GM12892 (cell line): ENCODE measurements around the gene MELK.

Experiments used
- POLR2A ChIP-seq: IDR thresholded peaks from 2 replicates; pipeline ENCODE4 v1.6.1; 2011; ENCODE audit warnings: low read depth, low read length, control low read depth
- POLR2AphosphoS5 ChIP-seq: IDR thresholded peaks from 2 replicates; pipeline ENCODE4 v1.6.1; 2011; ENCODE audit warnings: low read depth, low read length, control low read depth
- TAF1 ChIP-seq: IDR thresholded peaks from 2 replicates; pipeline ENCODE4 v1.6.1; 2011; ENCODE audit warnings: low read depth, mild to moderate bottlenecking, control low read depth, low read length, borderline replicate concordance

DNA sequence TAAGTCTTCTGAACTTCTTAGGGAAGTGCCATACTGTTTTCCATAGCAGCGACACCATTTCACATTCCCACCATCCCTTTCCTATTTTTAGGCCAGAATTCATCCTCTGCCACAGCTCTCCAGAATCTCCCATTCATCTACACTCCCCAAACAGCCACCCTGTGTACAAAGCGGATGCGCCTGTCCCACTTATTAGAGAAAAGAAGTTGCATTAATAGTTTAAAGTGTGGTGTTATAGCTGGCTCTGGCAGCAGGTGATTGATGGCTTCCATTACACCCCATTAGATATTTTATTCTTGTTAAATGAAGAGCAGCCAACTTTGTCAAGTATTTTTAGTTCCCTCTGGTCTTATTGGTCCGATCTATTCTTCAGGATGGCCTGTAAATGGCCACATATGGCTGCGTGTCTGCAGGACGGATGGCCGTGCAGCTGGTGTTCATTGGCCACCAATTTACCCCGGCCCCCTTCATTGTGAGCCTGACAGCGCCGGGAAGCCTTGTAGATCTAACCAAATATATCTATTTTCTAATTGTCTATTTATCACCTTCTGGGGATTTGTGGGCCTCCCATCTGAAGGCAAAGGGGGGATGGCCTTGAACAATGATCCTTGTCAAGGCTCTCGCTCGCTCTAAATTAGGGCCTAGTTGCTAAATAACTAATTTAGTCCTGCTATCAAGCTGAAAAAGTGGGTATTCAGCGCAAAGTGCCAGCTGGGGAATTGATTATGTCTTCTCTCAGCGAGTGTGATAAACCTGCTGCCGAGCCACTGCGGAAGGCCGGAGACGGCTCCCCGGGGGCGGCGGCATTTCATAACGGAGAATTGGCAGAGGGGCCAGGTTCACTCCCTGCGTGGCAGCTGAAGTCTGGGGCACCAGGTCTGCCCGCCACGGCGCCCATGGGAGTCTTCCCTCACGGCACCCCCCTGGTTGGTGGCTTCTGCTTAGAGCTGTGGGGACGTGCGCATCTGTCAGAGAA, 141.1 kb downstream of the MELK start:
- TF ChIP-seq POLR2A = no peak
- TF ChIP-seq TAF1 = no peak
- no peak for TF ChIP-seq POLR2AphosphoS5
